ENCODE data around the gene GIMAP2.
"Not testable (repeated sequence)": the region's sequence is repeated elsewhere in the genome, so short reads cannot be mapped to it uniquely, and the experiment has no call there.

GIMAP2 gene

GRCh38 chr7:150685219-150686029, at the start of gene GIMAP2:
TSS of gene GIMAP2 (plus strand) at chr7:150685706. CDS start at chr7:150687060, 1,354 bp downstream.
- DNase-seq: no peak
- intact Hi-C loops (cut with DNase I): no loop called here

- intact Hi-C loops (cut with DNase I): no loop called here
- no peak for DNase-seq
These were observed 43.7 kb upstream of the GIMAP2 start for GRCh38 chr7:150641854-150642253.

GRCh38 chr7:150642926-150643325, 42.6 kb upstream of the GIMAP2 start:
- intact Hi-C loops (cut with DNase I): no loop called here
- peak in 1 of 10 donors; percentile 55 for DNase-seq

GRCh38 chr7:150645259-150646020, 40.1 kb upstream of the GIMAP2 start:
- no peak for DNase-seq
- intact Hi-C loops (cut with DNase I): no loop called here

GRCh38 chr7:150648353-150649079, 37.0 kb upstream of the GIMAP2 start:
- intact Hi-C loops (cut with DNase I): no loop called here

GRCh38 chr7:150649080-150649385, 36.5 kb upstream of the GIMAP2 start:
- DNase-seq: no peak
- intact Hi-C loops (cut with DNase I): no loop called here

More at GRCh38 chr7:150648353-150649079, 37.0 kb upstream of the GIMAP2 start:
- peak in 1 of 10 donors; percentile 11 for DNase-seq

- no peak for DNase-seq
- intact Hi-C loops (cut with DNase I): no loop called here
These were observed 30.8 kb upstream of the GIMAP2 start for GRCh38 chr7:150654692-150655091.

GRCh38 chr7:150656047-150656446, 29.5 kb upstream of the GIMAP2 start:
- intact Hi-C loops (cut with DNase I): no loop called here
- no peak for DNase-seq

GRCh38 chr7:150657526-150657925, 28.0 kb upstream of the GIMAP2 start:
- no peak for DNase-seq
- intact Hi-C loops (cut with DNase I): no loop called here

GRCh38 chr7:150660939-150661613, 24.4 kb upstream of the GIMAP2 start:
- DNase-seq: no peak
- intact Hi-C loops (cut with DNase I): no loop called here

- DNase-seq; intact Hi-C loops (cut with DNase I): not testable (repeated sequence)
These were observed 22.7 kb upstream of the GIMAP2 start for GRCh38 chr7:150662821-150663220.

- intact Hi-C loops (cut with DNase I): no loop called here
- DNase-seq: no peak
These were observed 21.6 kb upstream of the GIMAP2 start for GRCh38 chr7:150663802-150664494.

- intact Hi-C loops (cut with DNase I): no loop called here
- DNase-seq: no peak
These were observed 20.3 kb upstream of the GIMAP2 start for GRCh38 chr7:150665089-150665748.

GRCh38 chr7:150665896-150666295, 19.6 kb upstream of the GIMAP2 start:
- intact Hi-C loops (cut with DNase I): no loop called here
- no peak for DNase-seq

- no peak for DNase-seq
- intact Hi-C loops (cut with DNase I): no loop called here
These were observed 19.1 kb upstream of the GIMAP2 start for GRCh38 chr7:150666412-150666811.

GRCh38 chr7:150668472-150668911, 17.0 kb upstream of the GIMAP2 start:
- DNase-seq: no peak
- intact Hi-C loops (cut with DNase I): no loop called here

GRCh38 chr7:150668977-150669376, 16.5 kb upstream of the GIMAP2 start:
- no peak for DNase-seq
- intact Hi-C loops (cut with DNase I): no loop called here

GRCh38 chr7:150671798-150672585, 13.5 kb upstream of the GIMAP2 start:
- DNase-seq: not testable (repeated sequence)

GRCh38 chr7:150675714-150676113, 9.8 kb upstream of the GIMAP2 start:
- intact Hi-C loops (cut with DNase I): no loop called here

More at GRCh38 chr7:150671798-150672585, 13.5 kb upstream of the GIMAP2 start:
- intact Hi-C loops (cut with DNase I): not testable (repeated sequence)

More at GRCh38 chr7:150675714-150676113, 9.8 kb upstream of the GIMAP2 start:
- DNase-seq: no peak

Data from posterior cingulate gyrus (tissue), 11 donors.